GM12878 (cell line): Measurements from ENCODE around the gene TBC1D25. TPM values are rescaled to one million over a fixed set of nuclear protein-coding genes. Genes with fewer than 3 reads are reported as not detected.

ENCODE experiments used
- ATAC-seq: fragments of 200-7000 bp; cut with Tn5 transposase; 3 replicates; pipeline ENCODE4 v1.9.1; 2020; ENCODE audit warnings: mild to moderate bottlenecking, moderate library complexity
- BruUV-seq: library from RNA; stranded (reverse); fragments of 400-500 nt; replicated peaks from 2 replicates; lab custom pipeline; 2021; lab: Mats Ljungman, UMichigan
- CTCF ChIA-PET: fragments of 300-600 bp; sonication (Branson Sonifier 250); formaldehyde crosslinking; extraction: SDS; loops from one replicate; lab custom pipeline; 2021; ENCODE audit warnings: inconsistent platforms; lab: Yijun Ruan, JAX
- POLR2A ChIA-PET: fragments of 350-600 bp; formaldehyde crosslinking; extraction: SDS; loops from one replicate; lab custom pipeline; 2021; ENCODE audit warnings: inconsistent platforms; lab: Charles Lee
- RAD21 ChIA-PET: fragments of 300-600 bp; sonication (Branson Sonifier 250); formaldehyde crosslinking; loops from one replicate; lab custom pipeline; 2023; ENCODE audit warnings: antibody characterized with exemption; ENCODE audit not compliant: unreplicated experiment; lab: Charles Lee
- SMC1A ChIA-PET: fragments of 300-600 bp; sonication (Branson Sonifier 250); formaldehyde crosslinking; loops from one replicate; lab custom pipeline; 2023; ENCODE audit not compliant: unreplicated experiment, uncharacterized antibody; lab: Charles Lee
- DNase-seq: peaks from one replicate; pipeline ENCODE4 v3.0.0-alpha.2; 2011; ENCODE audit warnings: low read depth, low spot score
- FAIRE-seq: peaks from 3 replicates; lab custom pipeline; 2011; peaks lifted over from hg19 to GRCh38; lab: Jason Lieb, UNC
- H2AFZ ChIP-seq: 2 replicates; pipeline ENCODE4 v1.6.0; 2011; ENCODE audit warnings: low read depth, low read length, control low read depth; ENCODE audit not compliant: control insufficient read depth
- H3K27ac ChIP-seq: 2 replicates; pipeline ENCODE4 v1.5.1; 2011; ENCODE audit warnings: control low read depth; ENCODE audit not compliant: control insufficient read depth, insufficient read depth
- H3K27me3 ChIP-seq, 2 experiments: replicated peaks in 1 of 2; 2 replicates each; pipeline versions ENCODE4 v1.6.0 to v1.6.1; 2011; ENCODE audit warnings: low read length in 1 of 2; ENCODE audit not compliant: control insufficient read depth in 2 of 2, insufficient read depth in 2 of 2
- H3K36me3 ChIP-seq, 2 experiments: 2 replicates each; pipeline ENCODE4 v1.5.1; 2011; ENCODE audit warnings: low read length in 1 of 2; ENCODE audit not compliant: control insufficient read depth in 2 of 2, insufficient read depth in 2 of 2
- H3K4me1 ChIP-seq: 2 replicates; pipeline ENCODE4 v1.6.1; 2011; ENCODE audit warnings: mild to moderate bottlenecking, low read length, moderate library complexity, mixed read lengths; ENCODE audit not compliant: control insufficient read depth, insufficient read depth
- H3K4me2 ChIP-seq: 2 replicates; pipeline ENCODE4 v1.6.0; 2011; ENCODE audit warnings: control low read depth; ENCODE audit not compliant: control insufficient read depth, insufficient read depth
- H3K4me3 ChIP-seq: fragments of 200-600 bp; sonication (generic); 2 replicates; pipeline ENCODE4 v1.5.1; 2016
- H3K79me2 ChIP-seq: 2 replicates; pipeline ENCODE4 v1.6.0; 2011; ENCODE audit warnings: low read length; ENCODE audit not compliant: control insufficient read depth, insufficient read depth
- H3K9ac ChIP-seq: 2 replicates; pipeline ENCODE4 v1.8.0; 2011; ENCODE audit warnings: low read length, control low read depth, mixed read lengths; ENCODE audit not compliant: control insufficient read depth, insufficient read depth
- H3K9me3 ChIP-seq: replicated peaks from 3 replicates; pipeline ENCODE4 v1.5.1; 2011; ENCODE audit warnings: mild to moderate bottlenecking, low read length; ENCODE audit not compliant: control insufficient read depth, insufficient read depth
- H4K20me1 ChIP-seq: 2 replicates; pipeline ENCODE4 v1.6.0; 2011; ENCODE audit not compliant: control insufficient read depth, insufficient read depth
- BACH1 ChIP-seq: fragments of 450-650 bp; IDR thresholded peaks from 2 replicates; pipeline ENCODE4 v1.6.1; 2017; ENCODE audit warnings: mild to moderate bottlenecking, borderline replicate concordance
- FOS ChIP-seq: IDR thresholded peaks from 3 replicates; pipeline ENCODE4 v1.6.1; 2011; ENCODE audit warnings: borderline replicate concordance; ENCODE audit not compliant: insufficient read length; ENCODE audit errors: extremely low read depth
- MEF2A ChIP-seq: IDR thresholded peaks from 2 replicates; pipeline ENCODE4 v1.6.1; 2011; ENCODE audit warnings: low read depth, mild to moderate bottlenecking, low read length, moderate library complexity; ENCODE audit not compliant: insufficient read depth
- POLR2AphosphoS2 ChIP-seq: IDR thresholded peaks from 2 replicates; pipeline ENCODE4 v1.6.1; 2011; ENCODE audit warnings: low read depth, mild to moderate bottlenecking, low read length, improper control_type of control experiment, moderate library complexity
- WGBS: methylation state at CpG from one replicate; pipeline ENCODE4 v1.1.6; 2016; ENCODE audit warnings: low lambda C conversion rate; ENCODE audit not compliant: insufficient replicate concordance, insufficient coverage; ENCODE audit errors: missing lambda C conversion rate; 5-methylcytosine and 5-hydroxymethylcytosine counted together
- in situ Hi-C: fragments of 300-500 bp; cut with MboI; formaldehyde crosslinking; loops from 9 replicates; pipeline ENCODE4 v1.14.3; 2018; ENCODE audit warnings: mixed read lengths
- intact Hi-C: fragments of 100-400 bp; cut with micrococcal nuclease; formaldehyde crosslinking; loops from one replicate; pipeline ENCODE4 v1.14.2; 2022; ENCODE audit not compliant: unreplicated experiment
- polyA plus RNA-seq, 11 experiments: library from polyadenylated mRNA; depleted of rRNA in 4 of 11; unstranded in 6 of 11; stranded (reverse) in 5 of 11; fragments of >200 nt; fragmentation: Nextera tagmentation in 4 of 11; fragmentation: Illumina TruSeq in 1 of 11; extraction: Ambion mirVana in 4 of 11; extraction: Trizol in 1 of 11; gene quantifications; 1 replicate in 1 of 11; 2 replicates in 10 of 11; pipeline versions ENCODE4 v1.2.1 to v1.2.3, GENCODE V29; 2011 to 2016; ENCODE audit warnings: inconsistent platforms in 2 of 11, missing spikeins in 2 of 11, low read depth in 1 of 11
- total RNA-seq, 4 experiments: library from RNA; depleted of rRNA in 3 of 4; stranded (reverse); fragments of >200 nt in 3 of 4; fragmentation: Illumina TruSeq in 1 of 4; extraction: Trizol in 1 of 4; gene quantifications; 2 replicates each; pipeline versions ENCODE4 v1.2.1 to v1.2.3, GENCODE V29; 2013 to 2021
- TF ChIP-seq, protein P1 (sequence below): fragments of 450-650 bp; IDR thresholded peaks from 2 replicates; pipeline ENCODE4 v1.6.1; 2014; ENCODE audit warnings: mild to moderate bottlenecking

TBC1D25 gene
- total and polyA plus RNA-seq, 10 of the 15 experiments (the other 5 are each of a cell fraction or from before 2014, with no cell fraction given) = 0.79 to 17.3 (median 10.0) TPM

DNA sequence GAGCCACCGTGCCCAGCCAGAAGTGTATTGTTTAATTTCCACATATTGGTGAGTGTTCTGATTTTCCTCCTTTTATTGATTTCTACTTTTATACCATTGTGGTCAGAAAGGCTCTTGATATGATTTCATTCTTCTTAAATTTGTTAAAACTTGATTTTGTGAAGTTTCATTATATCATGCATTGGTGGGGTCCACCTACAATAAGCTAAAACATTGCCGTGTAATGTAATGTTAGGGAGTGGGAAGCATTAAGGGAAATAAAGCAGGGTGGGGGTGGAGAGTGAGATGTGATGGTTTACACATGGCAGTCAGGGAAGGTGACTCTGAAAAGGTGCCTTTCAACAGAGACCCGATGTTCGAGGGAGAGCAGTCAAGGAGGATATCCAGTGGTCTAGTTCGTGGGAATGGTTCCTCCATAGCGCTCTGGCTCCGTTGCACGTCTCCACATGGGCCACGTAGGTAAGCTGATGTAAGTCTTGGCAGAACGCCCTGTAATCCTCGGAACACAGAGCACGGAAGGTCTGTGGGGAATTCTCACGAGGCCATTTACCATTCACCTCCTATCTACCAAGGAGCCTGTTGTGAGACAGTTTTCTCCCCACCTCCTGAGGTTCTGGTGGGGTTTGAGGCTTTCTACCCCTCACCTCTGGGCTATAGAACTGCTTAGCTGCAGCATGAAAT is 50.1 kb downstream of the TBC1D25 start:
- CTCF ChIA-PET = no interaction called here
- H3K9me3 ChIP-seq = no peaks in the 10 kb centered on the region
- no peak overlapping the region for H3K4me3 ChIP-seq
- intact Hi-C loops (no loop called here), in situ Hi-C loops (no loop called here)
- no peak overlapping the region for H2AFZ ChIP-seq
- no peak for ATAC-seq
- no peak for FAIRE-seq
- BruUV-seq = no TSS peak
- no peaks in the 10 kb centered on the region for H4K20me1 ChIP-seq
- H3K27ac ChIP-seq = no peak overlapping the region
- no peak for TF ChIP-seq MEF2A
- no peak for TF ChIP-seq POLR2AphosphoS2
- TF ChIP-seq BACH1 = no peak
- TF ChIP-seq, protein P1, sequence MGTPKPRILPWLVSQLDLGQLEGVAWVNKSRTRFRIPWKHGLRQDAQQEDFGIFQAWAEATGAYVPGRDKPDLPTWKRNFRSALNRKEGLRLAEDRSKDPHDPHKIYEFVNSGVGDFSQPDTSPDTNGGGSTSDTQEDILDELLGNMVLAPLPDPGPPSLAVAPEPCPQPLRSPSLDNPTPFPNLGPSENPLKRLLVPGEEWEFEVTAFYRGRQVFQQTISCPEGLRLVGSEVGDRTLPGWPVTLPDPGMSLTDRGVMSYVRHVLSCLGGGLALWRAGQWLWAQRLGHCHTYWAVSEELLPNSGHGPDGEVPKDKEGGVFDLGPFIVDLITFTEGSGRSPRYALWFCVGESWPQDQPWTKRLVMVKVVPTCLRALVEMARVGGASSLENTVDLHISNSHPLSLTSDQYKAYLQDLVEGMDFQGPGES = no peak
- TF ChIP-seq FOS = no peak
- WGBS = 66% methylated on average over 13 of the region's 13 CpGs
- H3K27me3 ChIP-seq = no peaks in the 10 kb centered on the region
- H3K79me2 ChIP-seq = no peaks in the 10 kb centered on the region
- SMC1A ChIA-PET = no interaction called here
- RAD21 ChIA-PET = no interaction called here
- no peaks in the 10 kb centered on the region for H3K36me3 ChIP-seq
- H3K9ac ChIP-seq = no peak overlapping the region
- H3K4me2 ChIP-seq = no peak overlapping the region
- H3K4me1 ChIP-seq = no peaks in the 10 kb centered on the region
- no peak for DNase-seq
- POLR2A ChIA-PET = interaction anchor here (0.6 kb wide), 2 partner anchors 84 to 543 kb away, joined by 4 read pairs; no protein-coding TSS in a partner anchor
